D721Med (cell line): Measurements from ENCODE around the gene WAS.

Source experiments
- DNase-seq: peaks from one replicate; pipeline ENCODE4 v3.0.0; 2011; ENCODE audit warnings: low spot score; ENCODE audit not compliant: insufficient read length
- FAIRE-seq: peaks from 2 replicates; lab custom pipeline; 2011; peaks lifted over from hg19 to GRCh38; lab: Jason Lieb, UNC
- CTCF ChIP-seq: IDR thresholded peaks from 2 replicates; pipeline ENCODE4 v1.5.1; 2012; ENCODE audit warnings: mild to moderate bottlenecking, control low read depth; ENCODE audit not compliant: insufficient read depth; ENCODE audit errors: missing control alignments

WAS gene

GRCh38 chrX:48715876-48716502 lies 32.4 kb downstream of the WAS start:
- TF ChIP-seq CTCF: no peak
- DNase-seq: no peak
- no peak for FAIRE-seq

DNA sequence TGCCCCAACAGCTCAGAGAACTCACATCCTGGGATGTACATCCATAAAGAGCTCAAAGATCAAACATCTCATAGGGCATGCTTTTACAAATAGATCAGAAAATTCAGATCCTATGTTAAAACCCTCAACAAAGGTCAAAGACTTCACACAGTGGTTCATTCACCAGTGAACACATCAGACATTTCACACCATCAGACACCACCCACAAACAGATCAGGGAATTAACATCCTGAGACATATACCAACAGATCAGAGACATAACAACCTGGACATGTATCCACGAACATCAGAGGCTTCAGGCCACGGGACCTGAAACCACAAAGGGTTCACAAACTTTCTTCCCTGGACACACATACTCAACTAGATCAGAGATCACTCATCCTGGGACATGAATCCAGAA lies 36.4 kb downstream of the WAS start:
- FAIRE-seq (no peak), DNase-seq (no peak)
- no peak for TF ChIP-seq CTCF

DNA sequence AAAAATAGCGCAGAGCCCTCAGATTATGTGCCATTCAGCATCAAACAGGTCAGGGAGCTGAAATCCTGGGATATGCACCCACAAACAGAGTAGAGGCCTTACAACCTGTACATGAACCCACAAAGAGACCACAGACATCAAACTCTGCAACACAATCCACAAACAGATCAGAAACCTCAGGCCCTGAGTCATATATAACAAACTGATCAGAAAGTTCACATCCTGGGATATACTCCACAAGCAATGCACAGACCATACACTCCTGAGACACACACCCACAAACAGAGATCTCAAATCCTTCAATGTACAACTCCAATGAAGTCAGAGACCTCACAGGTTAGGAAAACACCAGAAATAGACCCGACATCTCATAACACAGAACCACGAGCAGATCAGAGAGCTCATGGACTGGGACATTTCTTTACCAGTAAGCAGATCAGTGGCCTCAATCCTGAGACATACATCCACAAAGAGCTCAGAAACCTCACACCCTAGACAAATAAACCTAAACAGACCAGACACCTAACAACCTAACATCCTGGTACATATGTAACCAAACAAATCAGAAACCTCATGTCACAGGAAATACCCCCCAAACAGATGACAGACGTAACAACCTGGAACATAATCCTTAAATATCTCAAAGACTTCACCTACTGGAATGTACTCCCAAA lies 37.1 kb downstream of the WAS start:
- DNase-seq (no peak), FAIRE-seq (no peak)
- no peak for TF ChIP-seq CTCF

- FAIRE-seq (no peak), DNase-seq (no peak)
- TF ChIP-seq CTCF: no peak
Observed at GRCh38 chrX:48721916-48722315, 38.3 kb downstream of the WAS start.

DNA sequence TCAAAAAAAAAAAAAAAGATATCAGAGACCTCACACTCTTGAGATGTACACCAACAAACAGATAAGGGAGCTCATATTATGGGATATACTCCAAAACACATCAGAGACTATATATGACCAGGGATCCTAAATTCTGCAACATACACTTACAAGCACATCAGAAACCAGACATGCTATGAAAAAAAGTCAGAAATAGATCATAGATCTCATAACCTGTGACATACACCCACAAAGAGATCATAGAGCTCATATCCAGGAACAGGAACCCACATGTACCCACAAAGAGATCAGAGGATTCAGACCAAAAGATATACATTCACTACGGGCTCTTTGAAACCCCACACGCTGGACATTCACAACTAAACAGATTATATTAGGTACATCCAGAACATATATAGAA lies 43.0 kb downstream of the WAS start:
- no peak for TF ChIP-seq CTCF
- DNase-seq: no peak
- FAIRE-seq: no peak

DNA sequence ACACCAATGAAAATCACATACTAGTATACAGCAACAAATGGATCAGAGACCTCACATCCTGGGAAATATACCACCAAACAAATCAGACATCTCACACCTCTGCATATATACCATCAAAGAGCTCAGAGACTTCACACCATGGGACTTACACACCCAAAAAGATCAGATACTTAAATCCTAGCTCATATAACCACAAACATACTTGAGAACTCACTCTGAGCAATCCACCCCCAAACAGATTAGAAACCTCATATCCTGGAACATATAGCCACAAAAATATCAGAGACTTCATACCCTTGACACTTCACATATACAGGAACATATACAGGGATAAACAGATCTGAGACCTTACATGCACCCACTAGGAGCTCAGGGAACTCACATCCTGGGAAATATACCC lies 45.1 kb downstream of the WAS start:
- FAIRE-seq (no peak), DNase-seq (no peak)
- no peak for TF ChIP-seq CTCF

DNA sequence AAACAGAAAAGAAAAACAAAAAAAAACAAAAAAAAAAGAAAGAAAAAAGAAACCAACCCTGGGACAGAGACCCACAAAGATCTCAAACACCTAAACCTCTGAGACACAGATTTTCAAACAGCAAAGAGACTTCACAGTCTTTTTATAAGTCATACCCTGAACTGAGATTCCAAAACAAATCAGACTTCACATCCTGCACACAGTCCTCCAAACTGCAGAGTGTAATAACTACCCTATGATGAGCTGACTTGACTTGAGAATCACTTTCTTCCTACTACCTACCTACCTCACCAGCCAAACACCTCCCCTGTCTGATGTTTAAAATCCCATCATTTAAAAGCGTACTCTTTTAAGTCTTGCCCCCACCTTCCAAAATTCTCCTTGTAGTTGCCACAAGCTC lies 52.7 kb downstream of the WAS start:
- TF ChIP-seq CTCF: no peak
- FAIRE-seq: no peak
- no peak for DNase-seq
